Superior temporal gyrus (tissue), 1 donor: ENCODE results near the gene SGSM2.

Experiments
- DNase-seq: peaks from one replicate; pipeline ENCODE4 v3.0.0-alpha.2; 2016; ENCODE audit errors: extremely low spot score

Gene SGSM2

DNA sequence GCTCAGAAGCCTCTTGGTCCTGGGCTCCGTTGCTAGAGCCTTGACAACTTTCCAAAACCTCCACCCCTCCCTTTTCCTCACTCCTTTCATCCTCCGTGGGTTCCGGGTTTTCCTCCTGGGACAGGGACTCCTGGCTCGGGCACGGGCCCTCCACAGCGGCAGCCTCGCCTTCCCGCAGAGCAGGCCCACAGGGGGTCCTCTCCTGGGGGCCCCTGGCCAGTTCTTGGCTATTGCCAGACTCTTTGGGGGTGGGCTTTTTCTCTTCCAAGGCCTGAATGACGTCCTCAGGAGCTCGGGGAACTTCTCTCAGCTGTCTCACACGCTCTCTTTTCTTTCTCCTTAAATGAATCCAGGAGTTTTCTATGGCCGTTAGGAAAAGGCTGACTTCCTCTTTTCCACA is 82.9 kb downstream of the SGSM2 start:
- DNase-seq, result no peak

DNA sequence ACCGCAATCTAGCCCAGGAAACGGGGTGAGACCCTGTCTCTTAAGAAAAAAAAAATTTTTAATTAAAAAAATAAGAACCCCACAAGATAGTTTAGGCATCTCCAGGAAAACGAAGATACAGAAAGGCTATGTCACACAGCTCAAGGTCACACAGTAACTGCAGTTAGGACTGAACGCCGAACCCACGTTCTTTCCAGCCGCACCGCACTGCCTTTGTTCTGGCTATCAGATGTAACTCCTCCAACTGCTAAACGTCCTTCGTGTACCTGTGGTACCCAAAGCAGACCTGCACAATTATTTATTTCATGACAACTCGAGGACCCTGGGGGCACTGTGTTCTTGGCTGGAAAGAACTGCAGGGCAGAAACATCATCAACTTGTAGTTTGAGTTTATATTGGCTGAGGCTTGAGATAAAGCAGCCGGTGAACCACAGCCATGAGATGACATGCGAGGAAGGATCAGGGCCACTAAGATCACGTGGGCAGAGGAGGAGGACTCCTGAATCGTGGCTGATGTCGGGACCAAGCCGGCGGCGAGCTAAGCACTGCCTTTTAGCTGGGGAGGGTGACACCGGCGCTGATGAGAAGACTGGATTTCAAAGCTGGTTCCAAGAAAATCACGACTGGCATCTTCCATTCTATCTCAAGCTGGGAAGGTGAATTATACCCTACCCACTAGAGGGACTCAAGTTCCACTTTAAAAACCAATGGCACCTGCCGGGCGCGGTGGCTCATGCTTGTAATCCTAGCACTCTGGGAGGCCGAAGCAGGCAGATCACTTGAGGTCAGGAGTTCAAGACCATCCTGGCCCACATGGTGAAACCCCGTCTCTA is 84.2 kb downstream of the SGSM2 start:
- DNase-seq, result no peak

DNA sequence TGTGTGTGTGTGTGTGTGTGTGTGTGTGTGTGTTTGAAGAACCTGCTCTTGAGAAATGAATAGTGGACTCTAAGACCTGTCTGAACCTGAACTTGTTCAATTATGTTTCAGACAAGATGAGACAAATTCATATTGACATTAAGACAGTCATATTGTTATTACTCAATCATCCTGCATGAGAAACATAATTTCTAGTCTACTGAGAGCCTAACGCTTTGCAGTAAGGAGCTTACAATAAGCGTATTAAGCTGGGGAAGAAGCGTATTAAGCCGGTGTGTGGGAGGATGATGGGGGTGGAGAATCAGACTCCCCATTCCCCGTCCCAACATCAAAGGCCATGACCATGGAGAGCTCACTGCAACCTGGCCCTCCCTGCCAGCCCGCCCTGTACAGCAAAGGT is 86.0 kb downstream of the SGSM2 start:
- DNase-seq, result no peak

DNA sequence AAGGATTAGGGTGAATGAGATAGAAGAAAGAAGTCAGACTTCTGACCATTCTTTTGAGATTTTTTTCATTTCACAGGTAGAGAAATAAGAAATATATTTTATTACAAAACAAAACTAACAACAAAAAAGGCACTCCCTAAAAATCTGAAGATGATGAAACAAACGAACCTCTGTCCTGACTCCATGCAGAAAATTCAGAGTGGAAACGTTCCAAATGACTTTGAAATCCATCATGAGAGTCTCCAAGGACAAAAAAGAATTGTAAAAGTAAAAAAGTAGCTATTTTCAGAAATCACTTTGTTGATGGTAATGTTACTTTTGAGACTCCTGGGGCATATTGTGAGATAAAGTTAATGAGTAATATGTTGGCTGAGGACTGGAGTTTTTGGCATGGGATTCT is 89.9 kb downstream of the SGSM2 start:
- DNase-seq, result no peak

DNA sequence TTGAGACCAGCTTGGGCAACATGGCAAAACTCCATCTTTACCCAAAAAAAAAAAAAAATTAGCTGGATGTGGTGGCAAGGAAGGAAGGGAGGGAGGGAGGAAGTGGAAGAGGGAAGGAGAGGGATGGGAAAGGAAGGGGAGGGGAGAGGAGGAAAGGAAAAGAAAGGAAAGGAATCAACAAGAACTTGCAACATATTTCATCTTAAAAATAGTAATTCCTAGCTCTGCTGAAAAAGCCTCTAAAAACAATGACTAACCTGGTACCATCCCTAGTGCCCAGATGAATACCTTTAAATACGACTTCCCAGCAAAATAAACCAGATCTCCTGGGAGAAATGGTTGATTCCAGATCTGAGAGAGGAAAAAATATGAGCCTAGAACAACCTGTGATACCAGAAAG is 90.6 kb downstream of the SGSM2 start:
- no peak for DNase-seq
